Right kidney (tissue), 1 donor: ENCODE data around the gene BPIFB1.

Experiments
- DNase-seq: peaks from one replicate; pipeline ENCODE4 v3.0.0-alpha.2; 2016

Gene BPIFB1

DNA sequence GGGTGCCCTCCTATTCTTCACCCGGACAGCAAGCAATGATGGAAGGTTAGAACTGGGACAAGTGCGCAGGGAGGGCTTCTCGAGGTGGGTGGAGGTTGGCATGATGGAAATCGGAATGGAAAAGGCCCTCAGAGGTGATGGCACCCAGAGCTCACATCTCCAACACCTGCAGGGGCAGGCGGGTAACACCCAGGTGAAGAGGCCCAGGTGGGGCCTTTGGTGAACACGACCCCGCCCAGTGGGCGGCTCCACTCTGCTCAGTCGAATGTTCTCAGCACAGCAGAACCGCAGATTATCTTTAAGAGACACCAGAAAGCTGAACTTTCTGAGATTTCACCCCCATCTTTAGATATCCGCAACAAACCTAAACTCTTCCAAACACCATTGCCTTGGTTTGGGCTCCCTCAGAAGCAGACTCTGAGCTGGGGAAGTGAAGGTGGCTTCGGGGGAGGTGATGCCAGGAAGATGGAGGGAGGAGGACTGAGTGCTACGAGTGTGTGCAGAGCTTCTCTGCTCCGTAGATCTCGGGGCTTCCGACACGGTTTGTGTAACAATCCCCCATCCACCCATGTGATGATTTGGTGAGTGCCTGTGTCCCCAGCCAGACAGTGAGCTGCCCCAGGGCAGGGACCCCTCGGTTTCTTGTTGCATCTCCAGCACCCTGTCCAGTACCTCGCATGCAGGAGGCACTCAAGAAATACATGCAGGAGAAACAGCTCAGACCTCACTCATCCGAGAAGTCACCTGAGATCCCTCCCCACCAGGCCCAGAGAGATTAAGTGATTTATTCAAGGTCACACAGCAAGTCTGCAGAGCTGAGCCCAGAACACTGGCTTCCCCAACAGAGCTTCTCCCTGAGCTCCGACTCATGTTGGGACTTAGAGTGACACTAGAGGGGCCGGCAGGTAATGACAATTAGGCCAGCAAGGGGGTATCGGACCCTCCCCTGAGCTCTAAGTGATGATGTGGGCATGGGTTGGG is 45.4 kb downstream of the BPIFB1 start:
- no peak for DNase-seq

DNA sequence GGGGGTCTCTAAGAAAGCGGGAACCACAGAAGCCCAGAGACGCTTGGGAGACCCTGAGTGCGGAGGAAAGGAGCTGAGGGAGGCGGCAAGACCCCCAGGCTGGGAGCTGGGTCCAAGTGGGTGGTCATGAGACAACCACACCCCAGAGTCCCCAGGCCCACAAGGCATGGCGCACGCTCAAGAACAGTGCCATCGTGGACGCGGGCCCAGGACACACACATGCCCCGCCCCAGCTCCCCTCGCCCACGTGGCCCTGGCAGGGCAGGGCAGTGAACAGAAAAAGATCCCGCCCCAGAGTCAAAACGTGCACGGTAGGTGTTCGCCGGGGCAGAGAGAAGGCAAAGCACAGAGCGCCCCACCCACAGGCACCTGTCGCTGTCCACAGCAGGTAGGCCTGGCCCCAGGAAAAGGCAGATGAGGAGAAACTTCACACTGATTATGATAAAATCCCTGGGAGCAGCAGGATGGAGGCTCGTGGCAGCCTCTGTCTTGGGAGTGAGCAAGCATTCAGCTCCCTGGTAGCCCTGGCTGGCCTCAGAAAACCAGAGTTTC is 50.0 kb downstream of the BPIFB1 start:
- no peak for DNase-seq

DNA sequence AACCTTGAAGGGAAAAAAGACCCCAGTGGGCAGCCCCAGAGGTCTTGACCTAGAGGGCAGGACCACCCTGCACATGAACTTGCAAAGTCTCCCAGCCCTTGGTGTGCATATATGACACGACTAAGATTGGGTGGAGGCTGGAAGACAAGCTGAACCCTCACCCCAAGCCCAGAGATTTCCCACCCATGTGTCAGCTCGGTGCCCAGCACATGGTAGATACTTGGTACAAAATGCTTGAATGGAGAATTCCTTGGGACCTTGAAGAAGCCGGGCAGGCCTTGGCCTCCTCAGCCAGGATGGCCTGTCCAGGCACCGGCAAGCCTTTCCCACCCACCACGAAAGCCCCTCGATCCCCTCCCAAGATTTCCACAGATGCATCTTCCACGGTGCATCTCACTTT is 50.6 kb downstream of the BPIFB1 start:
- no peak for DNase-seq

DNA sequence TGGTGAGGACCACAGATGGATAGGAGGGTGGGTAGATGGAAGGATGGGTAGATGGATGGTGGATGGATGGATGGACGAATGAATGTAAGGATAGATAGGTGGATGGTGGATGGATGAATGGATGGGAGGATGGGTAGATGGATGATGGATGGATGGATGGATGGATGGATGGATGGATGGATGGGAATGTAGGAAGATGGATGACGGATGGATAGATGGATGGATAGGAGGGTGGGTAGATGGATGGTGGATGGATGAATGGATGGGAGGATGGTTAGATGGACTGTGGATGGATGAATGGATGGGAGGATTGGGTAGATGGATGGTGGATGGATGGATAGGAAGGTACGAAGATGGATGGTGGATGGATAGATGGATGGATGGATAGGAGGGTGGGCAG is 51.1 kb downstream of the BPIFB1 start:
- no peak for DNase-seq

DNA sequence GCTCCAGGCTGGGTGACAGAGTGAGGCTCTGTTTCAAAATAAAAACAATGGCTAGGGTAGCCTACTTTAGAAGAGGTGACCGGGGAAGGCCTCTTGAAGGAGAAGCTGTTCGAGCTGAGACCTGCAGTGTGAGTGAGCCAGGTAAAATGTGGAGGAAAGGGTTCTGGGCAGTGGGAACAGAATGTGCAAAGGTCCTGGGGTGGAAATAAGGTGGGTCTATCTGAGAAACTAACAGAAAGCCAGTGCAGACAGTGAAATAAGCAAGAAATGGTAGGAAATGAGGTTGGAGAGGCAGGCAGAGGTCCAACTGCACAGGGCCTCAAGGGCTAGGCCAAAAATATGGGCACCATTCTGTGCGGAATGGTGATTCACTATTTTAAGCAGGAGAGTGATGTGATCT is 53.4 kb downstream of the BPIFB1 start:
- DNase-seq = no peak

DNA sequence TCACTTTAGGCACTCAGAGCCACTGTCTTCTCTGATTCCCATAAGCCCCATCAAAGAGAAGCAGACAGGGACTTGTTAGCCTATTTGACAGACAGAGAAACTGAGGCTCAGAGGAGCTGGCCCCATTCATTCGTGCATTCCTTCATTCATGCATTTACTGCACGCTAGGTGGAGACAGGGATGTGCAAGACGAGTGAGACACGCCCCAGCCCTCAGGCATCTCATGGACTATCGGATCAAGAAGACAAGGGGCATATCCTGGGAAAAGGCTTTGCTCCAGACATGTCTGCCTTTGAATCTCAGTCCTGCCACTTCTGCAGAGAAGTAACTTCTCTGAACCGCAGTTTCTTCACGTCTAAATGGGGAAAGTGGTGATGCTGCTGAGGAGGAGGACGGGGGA is 54.1 kb downstream of the BPIFB1 start:
- no peak for DNase-seq

DNA sequence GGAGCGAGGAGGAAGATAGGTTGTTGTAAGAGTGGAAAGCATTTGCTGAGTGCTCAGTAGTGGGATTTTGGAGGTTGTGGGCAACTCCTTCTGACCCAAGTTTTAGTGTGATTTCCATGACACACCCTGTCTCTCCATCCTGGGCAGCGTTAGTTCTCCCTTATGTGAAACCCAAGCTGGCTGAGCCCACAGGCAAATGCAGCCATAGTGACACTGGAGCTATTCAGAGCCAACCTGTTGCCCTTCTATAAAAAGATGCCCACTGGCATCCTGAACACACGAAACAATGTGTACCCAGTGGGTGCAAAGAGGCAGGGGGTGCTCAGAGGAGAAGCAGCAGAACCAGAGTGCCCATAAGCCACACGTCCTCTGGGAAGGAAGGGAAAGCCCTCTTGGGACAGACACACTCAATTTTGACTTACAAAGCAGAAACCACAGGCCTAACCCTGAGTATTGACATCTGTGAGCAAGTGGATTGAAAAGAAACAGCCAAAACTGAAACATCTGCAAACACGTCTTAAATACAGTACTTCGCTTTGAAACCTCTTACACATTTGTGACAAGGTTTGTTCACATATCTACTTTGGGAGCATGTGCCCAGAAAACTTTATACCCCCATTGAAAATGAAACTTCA is 54.6 kb downstream of the BPIFB1 start:
- DNase-seq = no peak

DNA sequence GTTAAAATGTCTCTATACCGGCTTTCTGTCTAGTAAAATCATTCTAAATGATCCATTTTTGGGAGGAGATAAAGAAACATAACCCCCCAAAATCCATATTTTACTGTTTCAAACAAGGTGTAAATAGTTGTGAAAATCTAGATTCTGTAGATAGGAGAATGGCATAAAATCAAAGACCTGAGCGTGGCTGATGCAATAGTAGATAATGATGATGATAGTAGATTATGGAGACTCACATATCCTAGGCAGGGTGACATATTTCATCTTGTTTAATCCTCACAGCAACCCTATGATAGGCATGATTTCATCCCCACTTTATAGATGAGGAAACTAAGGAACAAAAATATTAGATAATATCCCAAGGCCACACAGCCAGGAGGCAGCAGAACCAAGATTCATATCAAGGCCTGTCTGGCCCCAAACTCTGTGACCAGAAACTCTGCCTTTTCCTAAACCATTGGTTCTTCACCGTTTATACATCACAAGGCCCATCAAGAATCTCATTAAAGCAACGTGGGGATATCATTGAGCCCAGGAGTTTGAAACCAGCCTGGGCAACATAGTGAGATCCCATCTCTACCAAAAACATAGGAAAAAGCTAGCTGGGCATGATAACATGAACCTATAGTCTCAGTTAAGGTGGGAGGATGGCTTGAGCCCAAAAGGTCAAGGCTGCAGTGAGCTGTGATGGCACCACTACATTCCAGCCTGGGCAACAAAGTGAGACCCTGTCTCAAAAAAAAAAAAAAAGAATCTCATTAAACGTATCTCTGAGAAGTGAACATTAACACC is 55.6 kb downstream of the BPIFB1 start:
- DNase-seq = no peak

DNA sequence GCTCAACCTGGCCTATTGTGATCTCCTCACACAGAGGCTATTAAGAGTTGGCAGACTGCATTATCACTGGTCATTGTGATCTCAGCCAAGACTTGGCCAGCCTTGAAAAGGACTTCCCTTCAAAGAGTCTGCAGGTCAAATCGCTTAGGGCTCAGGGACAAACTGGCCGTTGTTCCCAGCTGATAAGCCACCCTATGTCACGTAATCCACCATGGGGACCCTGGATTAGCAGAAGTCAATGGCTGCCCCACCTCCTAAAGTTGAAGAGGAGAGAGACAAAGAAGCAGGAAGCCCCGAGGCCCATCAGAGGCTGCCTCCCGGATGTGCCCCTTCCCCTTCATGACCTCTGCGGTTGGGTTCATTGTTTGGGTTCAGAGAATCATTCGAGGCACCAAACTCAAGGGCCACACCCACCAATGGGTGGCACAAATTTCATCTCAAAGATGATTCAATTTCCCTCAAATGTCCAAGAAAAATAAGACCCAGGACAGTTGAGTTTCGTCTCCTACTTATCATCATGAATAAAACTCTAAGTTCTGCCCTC is 56.6 kb downstream of the BPIFB1 start:
- DNase-seq = no peak

DNA sequence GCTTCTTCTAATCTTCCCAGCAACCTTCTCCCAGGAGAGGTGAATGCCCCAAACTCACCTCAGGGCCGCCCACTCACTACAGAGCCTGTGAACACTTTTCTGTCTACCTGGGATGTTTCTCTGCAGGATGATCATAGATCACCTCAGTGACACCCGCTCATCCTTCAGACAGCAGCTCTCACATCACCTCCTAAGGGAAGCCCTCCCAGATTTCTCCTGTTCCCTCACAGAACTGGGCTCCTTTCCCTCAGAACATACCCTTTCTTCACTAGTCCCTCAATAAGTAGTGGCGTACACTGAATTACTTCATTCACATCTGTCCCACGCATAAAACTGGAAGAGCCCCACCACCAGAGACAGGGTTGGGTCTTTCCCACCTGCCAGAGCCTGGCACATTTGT is 60.5 kb downstream of the BPIFB1 start:
- DNase-seq = no peak

DNA sequence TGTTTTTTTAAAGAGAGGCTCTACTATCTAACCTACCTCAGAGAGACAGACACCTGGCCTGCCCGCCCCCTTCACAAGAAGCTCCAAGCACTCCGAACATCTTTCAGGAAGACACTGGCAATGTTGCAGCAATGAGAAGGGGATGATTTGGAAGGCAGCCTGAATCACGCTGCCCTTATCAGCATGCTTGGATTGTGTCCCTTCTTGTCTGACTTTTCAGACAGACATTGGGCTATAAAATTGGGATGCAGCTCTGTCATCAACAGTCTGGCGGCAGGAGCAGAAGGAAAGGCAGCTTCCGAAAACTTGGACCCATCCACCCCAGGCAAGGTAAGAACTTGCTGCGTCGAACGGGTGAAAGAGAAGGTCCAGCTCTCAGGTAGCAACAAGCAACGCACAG is 62.3 kb downstream of the BPIFB1 start:
- no peak for DNase-seq

DNA sequence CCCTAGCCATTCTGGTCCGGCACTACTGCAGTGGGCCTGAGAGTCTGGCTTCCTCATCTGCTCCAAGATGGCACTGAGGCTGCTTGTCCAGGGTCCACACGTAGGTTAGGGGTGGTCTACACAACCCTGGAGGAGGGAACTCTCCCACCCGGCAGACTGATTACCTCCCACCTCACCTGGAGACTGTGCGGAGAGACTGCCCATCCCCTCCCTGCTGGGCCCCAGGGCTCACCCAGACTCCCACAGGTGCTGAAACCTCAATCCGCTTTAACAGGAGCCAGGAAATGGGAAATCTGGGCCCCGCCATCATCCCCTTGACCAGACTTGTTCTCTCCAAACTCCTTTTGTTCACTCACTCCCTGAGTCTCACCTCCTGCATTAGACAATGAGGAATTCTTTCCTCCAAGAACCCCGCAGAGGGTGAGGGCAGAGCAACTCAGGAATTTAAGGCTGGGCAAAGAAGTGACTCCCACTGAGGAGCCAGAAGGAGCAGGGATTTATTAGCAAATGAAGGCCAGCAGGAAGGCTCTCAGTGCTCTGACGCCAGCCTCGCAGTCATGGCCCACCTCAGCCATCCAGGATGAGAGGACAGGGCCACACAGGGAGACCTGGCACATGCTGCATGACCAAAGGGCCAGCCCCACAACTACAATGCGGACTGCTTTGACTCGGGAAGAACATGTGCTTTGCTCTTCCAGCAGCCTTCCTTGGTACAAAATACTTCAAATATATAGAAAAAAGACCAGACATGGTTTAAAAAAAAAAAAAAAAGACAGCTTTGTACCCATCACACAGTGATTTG is 65.3 kb downstream of the BPIFB1 start:
- DNase-seq = no peak

DNA sequence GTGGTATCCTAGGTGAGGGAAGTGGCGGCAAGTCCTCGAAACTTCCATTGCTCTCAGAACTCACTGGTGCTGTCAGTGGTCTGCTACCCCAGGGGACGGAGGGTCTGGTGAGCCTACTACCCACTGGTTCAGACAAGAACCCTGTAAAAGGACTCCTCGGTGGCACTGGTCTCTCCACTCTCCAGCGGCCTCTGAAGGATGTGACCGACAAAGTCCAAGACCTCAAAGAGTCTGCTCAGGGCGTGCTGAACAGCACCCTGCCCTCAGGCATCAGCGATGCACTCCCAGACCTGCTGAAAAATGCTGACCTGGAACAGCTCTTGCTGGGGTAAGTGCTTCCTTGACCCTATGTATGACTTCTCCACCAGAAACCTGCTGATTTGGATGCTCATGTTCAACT is 66.5 kb downstream of the BPIFB1 start:
- no peak for DNase-seq

DNA sequence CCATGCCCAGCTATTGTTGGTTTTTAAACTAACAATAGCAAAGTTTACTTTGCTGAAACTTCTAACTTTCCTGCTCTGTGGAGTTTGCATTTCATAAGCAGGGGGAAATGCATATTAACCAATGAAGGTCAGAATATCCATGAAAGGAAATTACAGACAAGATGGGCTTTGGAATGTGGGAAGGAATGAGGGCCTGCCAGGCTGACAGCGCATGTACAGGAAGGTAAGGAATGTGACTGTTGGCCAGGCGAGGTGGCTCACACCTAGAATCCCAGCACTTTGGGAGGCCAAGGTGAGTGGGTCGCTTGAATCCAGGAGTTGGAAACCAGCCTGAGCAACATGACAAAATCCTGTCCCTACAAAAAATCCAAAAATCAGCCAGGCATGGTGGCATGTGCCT is 68.7 kb downstream of the BPIFB1 start:
- DNase-seq = no peak

DNA sequence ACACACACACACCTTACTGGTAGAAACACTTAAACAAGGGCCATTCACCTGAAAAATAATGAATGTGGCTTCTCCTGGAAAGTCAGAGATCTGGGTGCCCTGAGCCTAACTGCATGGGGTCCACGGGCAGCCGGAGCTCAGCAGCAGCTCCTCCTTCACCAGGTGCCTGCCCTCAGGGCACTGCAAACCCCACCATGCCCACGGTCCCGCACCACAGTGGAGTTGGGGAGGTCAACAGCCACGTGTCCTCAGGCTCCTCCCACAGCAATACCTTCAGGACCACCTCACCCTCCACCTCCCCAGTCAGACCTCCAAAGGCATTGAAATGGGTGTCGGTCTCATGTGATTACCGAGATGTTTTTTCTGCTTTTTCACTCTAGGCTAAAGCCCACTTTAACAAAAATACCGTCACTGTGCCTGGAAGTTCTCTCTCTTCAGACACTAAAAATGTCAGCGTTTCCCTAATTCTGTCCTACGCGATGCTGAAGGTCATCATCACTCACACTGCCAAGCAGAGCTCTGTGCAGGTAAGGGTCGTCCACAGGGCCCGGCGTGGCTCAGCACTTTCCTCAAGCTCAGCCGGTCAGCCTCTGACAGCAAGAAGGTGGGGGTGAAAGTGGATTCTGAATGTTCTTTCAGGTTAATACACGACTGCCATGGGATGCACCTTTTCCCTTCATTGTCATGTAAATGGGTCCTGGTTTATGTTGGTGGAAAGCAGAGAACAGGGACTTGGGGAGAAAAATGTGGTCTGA is 69.4 kb downstream of the BPIFB1 start:
- no peak for DNase-seq

DNA sequence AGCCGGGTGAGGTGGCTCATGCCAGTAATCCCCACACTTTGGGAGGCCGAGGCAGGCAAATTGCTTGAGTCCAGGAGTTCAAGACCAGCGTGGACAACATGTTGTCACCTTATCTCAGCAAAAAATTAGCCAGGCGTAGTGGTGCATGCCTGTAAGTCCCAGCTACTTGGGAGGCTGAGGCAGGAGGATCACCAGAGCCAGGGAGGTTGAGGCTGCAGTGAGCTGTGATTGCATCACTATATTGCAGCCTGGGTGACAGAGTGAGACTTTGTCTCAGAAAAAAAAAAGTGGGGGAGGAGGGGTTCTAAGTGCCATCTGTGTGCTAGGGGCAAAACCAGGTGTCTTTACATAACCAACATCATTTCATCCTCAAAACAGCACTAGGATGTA is 70.0 kb downstream of the BPIFB1 start:
- DNase-seq = no peak
